ENCODE measurements around the gene ROBO1.
"Not testable (repeated sequence)": the region's sequence is repeated elsewhere in the genome, so short reads cannot be mapped to it uniquely, and the experiment has no call there.

The ROBO1 gene

GRCh38 chr3:78721771-78722543 is 1045.8 kb downstream of the ROBO1 start:
- no peak for DNase-seq

- DNase-seq: no peak
Measured at GRCh38 chr3:78718707-78719106, 1049.1 kb downstream of the ROBO1 start.

- DNase-seq: no peak
Measured at GRCh38 chr3:78717041-78717440, 1050.8 kb downstream of the ROBO1 start.

GRCh38 chr3:78712941-78713340 is 1054.9 kb downstream of the ROBO1 start:
- DNase-seq: no peak

- DNase-seq: no peak
Measured at GRCh38 chr3:78712270-78712669, 1055.5 kb downstream of the ROBO1 start.

GRCh38 chr3:78708565-78709073 is 1059.2 kb downstream of the ROBO1 start:
- no peak for DNase-seq

GRCh38 chr3:78707609-78708008 is 1060.2 kb downstream of the ROBO1 start:
- DNase-seq: no peak

- DNase-seq: no peak
Measured at GRCh38 chr3:78706906-78707523, 1060.8 kb downstream of the ROBO1 start.

- no peak for DNase-seq
Measured at GRCh38 chr3:78703944-78704343, 1063.9 kb downstream of the ROBO1 start.

- no peak for DNase-seq
Measured at GRCh38 chr3:78701537-78701936, 1066.3 kb downstream of the ROBO1 start.

GRCh38 chr3:78698431-78698830 is 1069.4 kb downstream of the ROBO1 start:
- no peak for DNase-seq

- DNase-seq: no peak
Measured at GRCh38 chr3:78697426-78697825, 1070.4 kb downstream of the ROBO1 start.

- no peak for DNase-seq
Measured at GRCh38 chr3:78690766-78691165, 1077.0 kb downstream of the ROBO1 start.

GRCh38 chr3:78689378-78689777 is 1078.4 kb downstream of the ROBO1 start:
- no peak for DNase-seq

GRCh38 chr3:78687520-78687919 is 1080.3 kb downstream of the ROBO1 start:
- DNase-seq: no peak

GRCh38 chr3:78683284-78683683 is 1084.5 kb downstream of the ROBO1 start:
- DNase-seq: no peak

GRCh38 chr3:78675119-78675805 is 1092.5 kb downstream of the ROBO1 start:
- DNase-seq: not testable (repeated sequence)

- no peak for DNase-seq
Measured at GRCh38 chr3:78670746-78671145, 1097.1 kb downstream of the ROBO1 start.

GRCh38 chr3:78670094-78670493 is 1097.7 kb downstream of the ROBO1 start:
- no peak for DNase-seq

- no peak for DNase-seq
Measured at GRCh38 chr3:78668302-78668701, 1099.5 kb downstream of the ROBO1 start.

GRCh38 chr3:78666470-78666800 is 1101.4 kb downstream of the ROBO1 start:
- no peak for DNase-seq

- DNase-seq: no peak
Measured at GRCh38 chr3:78665776-78666469, 1101.9 kb downstream of the ROBO1 start.

- no peak for DNase-seq
Measured at GRCh38 chr3:78665101-78665500, 1102.7 kb downstream of the ROBO1 start.

Measured in T-helper 1 cell (primary cell).